HG03469 (cell line): ENCODE measurements around the gene MINPP1.
A peak's percentile ranks its signal among the peaks of the same experiment; 100 is the strongest.
"Not testable (repeated sequence)": the region's sequence is repeated elsewhere in the genome, so short reads cannot be mapped to it uniquely, and the experiment has no call there.

Experiments used
- ATAC-seq: cut with Tn5 transposase; IDR thresholded peaks from one replicate; pipeline ENCODE4 v1.9.1; 2021; ENCODE audit warnings: mild to moderate bottlenecking, moderate library complexity, moderate number of reproducible peaks; ENCODE audit not compliant: unreplicated experiment

MINPP1 gene

GRCh38 chr10:87504640-87505365 is at the start of gene MINPP1:
Gene MINPP1 (plus strand): TSS chr10:87504893. CDS start chr10:87504916, 23 bp downstream.
- ATAC-seq: peak; percentile 63

GRCh38 chr10:87456586-87457220 is 48.0 kb upstream of the MINPP1 start:
- ATAC-seq: not testable (repeated sequence)

- not testable (repeated sequence) for ATAC-seq
Measured at GRCh38 chr10:87461751-87462150, 42.9 kb upstream of the MINPP1 start.

- not testable (repeated sequence) for ATAC-seq
Measured at GRCh38 chr10:87466849-87467248, 37.8 kb upstream of the MINPP1 start.

- not testable (repeated sequence) for ATAC-seq
Measured at GRCh38 chr10:87488733-87489132, 16.0 kb upstream of the MINPP1 start.

GRCh38 chr10:87490285-87490684 is 14.4 kb upstream of the MINPP1 start:
- ATAC-seq: not testable (repeated sequence)

- not testable (repeated sequence) for ATAC-seq
Measured at GRCh38 chr10:87492450-87492849, 12.2 kb upstream of the MINPP1 start.

- ATAC-seq: not testable (repeated sequence)
Measured at GRCh38 chr10:87495446-87495845, 9.2 kb upstream of the MINPP1 start.

GRCh38 chr10:87497386-87497785 is 7.3 kb upstream of the MINPP1 start:
- ATAC-seq: not testable (repeated sequence)

- ATAC-seq: not testable (repeated sequence)
Measured at GRCh38 chr10:87498106-87498789, 6.4 kb upstream of the MINPP1 start.

- no peak for ATAC-seq
Measured at GRCh38 chr10:87500646-87501048, 4.0 kb upstream of the MINPP1 start.

- no peak for ATAC-seq
Measured at GRCh38 chr10:87503401-87503800, 1.3 kb upstream of the MINPP1 start.

GRCh38 chr10:87503886-87504285 is 807 bp upstream of the MINPP1 start:
- ATAC-seq: no peak

- ATAC-seq: no peak
Measured at GRCh38 chr10:87504307-87504639, 420 bp upstream of the MINPP1 start.

- ATAC-seq: peak; percentile 33
Measured at GRCh38 chr10:87505366-87506111, 846 bp downstream of the MINPP1 start.

- no peak for ATAC-seq
Measured at GRCh38 chr10:87506956-87507355, 2.3 kb downstream of the MINPP1 start.

- no peak for ATAC-seq
Measured at GRCh38 chr10:87507879-87508483, 3.3 kb downstream of the MINPP1 start.

- ATAC-seq: no peak
Measured at GRCh38 chr10:87508837-87509236, 4.1 kb downstream of the MINPP1 start.

GRCh38 chr10:87510025-87510424 is 5.3 kb downstream of the MINPP1 start:
- ATAC-seq: no peak

GRCh38 chr10:87511526-87511925 is 6.8 kb downstream of the MINPP1 start:
- ATAC-seq: no peak

- ATAC-seq: no peak
Measured at GRCh38 chr10:87518937-87519336, 14.2 kb downstream of the MINPP1 start.
